Mesenteric fat pad (tissue), 1 donor: Measurements from ENCODE around the gene TFAP2D. TPM values are rescaled to one million over a fixed set of nuclear protein-coding genes. Genes with fewer than 3 reads are reported as not detected.

Source experiments
- DNase-seq: peaks from one replicate; pipeline ENCODE4 v3.0.0-alpha.2; 2020; ENCODE audit warnings: low spot score
- long read RNA-seq: library from polyadenylated mRNA; unstranded; transcript quantifications from one replicate; pipeline ENCODE4 v2.0.0, GENCODE V29; 2020
- total RNA-seq: library from RNA; stranded (reverse); fragmentation: NEBNext Ultra II Directional; extraction: Animal tissue kit (Norgen Biotek cat#: 25700); gene quantifications from one replicate; pipeline ENCODE4 v1.2.1, GENCODE V29; 2021
- donor health status: DM: yes; HTN: yes; CAD: no.

The TFAP2D gene
- total RNA-seq = not detected
- long read RNA-seq = 0 reads

DNA sequence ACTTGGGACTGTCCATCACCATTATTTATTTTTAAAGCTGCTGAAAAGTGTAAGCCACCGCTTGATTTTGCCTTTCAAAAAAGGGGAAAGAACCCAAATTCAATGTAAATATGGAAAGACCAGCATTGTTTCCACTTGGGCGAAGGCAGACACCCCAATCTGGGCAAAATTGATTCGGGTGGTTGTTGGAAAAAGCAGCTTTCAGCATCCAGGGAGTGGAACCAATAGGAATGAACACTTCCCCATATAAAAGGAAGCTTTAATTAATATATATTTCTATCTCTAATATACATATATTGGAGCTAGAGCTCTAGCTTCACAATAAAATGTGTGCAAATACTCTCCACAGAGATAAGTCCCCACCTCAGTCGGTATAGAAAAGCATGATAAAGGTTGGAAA lies at the start of gene TFAP2D:
TSS of gene TFAP2D (plus strand) at position 301 of the 400 bp plus-strand sequence. CDS start 530 bp downstream, outside the sequence.
- no peak for DNase-seq

DNA sequence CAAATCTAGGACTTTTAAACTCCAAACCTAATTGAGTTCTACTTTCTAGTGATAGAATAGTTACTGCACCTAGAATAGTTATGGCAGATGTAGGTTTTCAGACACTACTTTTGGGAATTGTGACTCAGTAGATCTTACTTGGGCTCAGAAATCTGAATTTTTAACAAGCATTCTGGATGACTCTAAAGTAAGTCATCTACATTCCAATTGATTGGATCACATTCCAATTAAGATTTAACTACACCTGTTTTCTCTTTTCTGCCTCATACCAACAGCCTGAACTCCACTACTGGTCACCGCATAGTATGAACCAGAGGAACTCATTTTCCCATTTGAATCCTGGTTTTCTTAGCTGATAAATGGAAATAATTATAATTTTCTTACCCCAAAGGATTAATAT lies 49.5 kb upstream of the TFAP2D start:
- DNase-seq = no peak

DNA sequence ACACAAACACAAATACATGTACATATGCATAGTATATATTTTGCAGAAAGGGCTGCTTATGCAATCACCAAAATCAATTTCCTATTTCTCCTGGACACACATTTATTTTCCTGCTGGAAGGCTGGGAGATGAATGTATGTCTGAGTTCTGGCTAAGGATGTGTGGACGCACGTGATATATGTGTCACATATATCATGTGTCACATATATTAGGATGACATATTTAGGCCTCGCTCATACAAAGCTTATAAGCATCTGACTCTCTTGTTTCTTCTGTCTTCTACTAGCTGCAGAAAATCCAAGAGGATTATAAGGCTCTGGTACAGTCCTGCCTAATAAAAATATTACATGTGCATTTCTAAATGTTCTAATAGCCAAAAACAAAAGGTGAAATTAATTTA lies 47.2 kb upstream of the TFAP2D start:
- DNase-seq = no peak

DNA sequence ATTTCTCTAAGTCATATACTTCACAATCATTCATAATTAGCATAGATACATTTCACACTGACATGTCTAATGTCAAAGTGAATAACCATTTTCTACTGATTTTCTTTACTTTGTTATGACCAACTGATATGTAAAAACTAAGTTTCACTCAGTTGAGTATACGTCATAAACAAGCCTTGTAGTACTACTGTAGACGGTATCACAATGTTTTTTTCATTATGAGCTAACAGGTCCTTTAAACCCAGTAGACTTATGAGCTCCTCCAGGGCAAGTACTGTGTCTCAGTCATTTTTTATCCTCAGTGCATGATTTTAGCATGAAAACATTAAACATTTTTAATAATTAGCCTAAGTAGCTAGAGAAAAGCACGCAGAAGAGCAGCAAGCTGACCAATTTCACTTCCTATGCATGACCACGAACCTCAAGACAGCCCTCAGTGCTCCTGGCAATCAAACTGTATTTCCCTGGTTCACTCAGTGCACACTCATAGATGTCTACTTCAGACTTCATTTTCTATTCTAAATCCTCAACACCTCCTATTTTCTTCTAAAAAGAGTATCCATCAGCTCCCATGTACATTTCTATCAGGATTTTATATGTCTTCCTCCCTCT lies 32.0 kb upstream of the TFAP2D start:
- DNase-seq = no peak

DNA sequence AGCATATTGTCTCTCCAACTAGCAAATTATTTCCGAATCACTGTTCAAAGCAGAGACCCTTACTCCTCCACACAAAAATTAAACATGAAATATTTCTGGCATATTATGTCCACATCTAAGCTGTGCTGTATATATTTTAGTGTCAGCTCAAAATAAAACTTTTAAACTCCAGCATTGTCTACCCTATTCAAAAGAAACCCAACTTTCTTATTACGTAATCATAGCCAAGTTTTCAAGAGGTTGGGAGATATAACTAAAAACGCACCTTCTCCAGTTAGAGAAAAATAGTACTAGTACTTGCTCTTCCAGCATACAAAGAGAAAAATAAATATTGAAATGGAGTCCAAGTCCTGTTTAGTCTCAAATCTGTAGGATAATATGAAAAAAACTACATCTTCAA lies 24.1 kb upstream of the TFAP2D start:
- DNase-seq = no peak

DNA sequence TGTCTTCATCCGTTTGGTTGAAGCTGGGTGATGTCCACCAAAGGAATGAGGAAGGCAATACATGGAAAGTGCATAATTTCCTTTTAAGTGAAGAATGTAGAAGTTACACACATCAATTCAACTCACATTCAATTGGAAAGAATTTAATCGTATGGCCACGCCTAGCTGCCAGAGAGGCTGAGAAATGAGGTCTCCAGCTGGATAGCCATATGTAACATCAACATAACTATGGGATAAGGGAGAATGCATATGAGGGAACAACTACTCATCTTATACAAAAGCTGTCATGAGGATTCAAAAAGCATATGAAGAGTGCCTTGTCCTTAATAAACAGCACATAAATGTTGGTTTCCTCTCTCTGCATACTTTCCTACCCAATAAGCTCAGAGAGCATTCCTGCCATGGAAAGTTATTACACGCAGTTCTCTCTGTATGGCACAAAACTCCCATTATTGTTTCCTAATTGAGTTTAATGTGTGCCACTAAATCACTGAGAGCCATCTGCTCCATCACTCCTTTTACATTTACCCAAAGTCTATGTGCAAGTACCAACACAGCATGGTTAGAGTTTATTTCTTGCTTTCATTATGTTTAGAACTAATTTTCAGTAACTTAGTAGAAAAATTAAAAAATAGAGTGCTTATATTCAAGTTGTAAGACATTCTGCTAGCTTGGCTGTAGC lies 21.4 kb upstream of the TFAP2D start:
- no peak for DNase-seq

DNA sequence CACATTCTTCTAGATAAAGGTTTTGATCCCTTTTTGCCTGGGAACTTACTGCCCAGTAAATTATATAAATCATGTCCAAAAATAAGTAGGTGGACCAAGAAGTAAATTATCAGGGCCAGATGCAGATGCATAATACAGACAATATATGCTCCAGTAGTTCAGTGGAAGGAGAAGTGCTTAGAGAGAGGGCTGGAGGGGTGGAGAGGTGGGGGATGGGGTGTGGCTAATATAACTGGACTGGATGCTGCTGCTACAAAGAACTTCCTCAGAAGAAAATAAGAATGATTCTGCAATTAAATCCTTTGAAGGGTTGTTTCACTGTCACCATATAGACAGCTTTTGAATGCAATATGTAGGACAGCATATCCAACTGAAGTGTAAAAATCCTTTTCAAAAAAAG lies 14.8 kb upstream of the TFAP2D start:
- DNase-seq = no peak

DNA sequence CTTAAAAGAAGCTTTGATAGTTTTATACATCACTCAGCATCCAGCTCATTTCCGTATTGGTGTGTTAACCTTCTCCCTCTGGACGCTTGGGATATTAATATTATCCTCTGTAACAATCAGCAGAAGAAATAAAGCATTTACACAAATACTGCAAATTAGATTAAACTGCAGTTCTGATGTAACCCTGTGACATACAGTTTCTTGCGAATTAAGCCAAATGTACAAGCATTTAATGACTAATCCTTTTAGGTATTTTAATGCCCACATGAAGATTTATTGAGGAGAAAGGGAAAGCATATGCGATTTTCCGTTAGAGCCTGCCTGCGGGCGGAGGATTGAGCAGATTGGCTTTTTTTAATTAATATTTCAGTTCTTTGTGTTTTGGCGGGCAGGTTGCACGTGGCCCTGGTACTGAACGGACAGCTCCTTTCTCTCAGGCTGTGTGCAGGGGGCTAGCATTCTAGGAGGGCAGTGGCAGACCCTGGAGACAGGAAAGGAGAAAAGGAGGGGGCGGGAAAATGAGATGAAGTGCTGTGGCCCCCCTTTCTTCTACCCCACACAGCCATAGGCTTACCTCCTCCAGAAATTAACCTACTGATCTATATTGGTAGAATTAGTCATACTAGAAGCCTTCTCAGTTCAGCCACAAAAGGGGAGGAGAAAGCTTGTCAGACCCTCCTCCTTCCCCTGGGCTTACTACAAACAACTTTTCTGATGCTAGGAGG lies 14.1 kb upstream of the TFAP2D start:
- DNase-seq = no peak

DNA sequence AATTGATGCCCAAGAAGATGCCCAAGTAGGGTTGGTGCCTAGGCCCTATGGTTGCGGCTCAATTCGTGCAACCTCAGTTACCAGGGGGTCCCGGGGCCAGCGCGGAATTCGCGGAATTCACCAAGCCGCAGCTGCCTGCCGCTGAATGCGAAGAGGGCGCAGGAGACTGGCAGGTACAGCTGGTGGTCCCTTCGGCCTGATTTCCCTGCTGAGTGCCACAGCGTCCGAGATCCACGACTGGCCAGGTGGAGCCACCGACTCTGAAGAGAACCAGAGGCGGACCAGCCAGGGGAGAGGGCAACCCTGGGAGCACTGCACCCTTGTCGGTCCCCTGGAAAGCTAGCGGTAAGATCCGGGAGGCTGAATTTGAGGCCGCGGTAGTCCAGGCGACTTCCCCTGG lies 6.8 kb upstream of the TFAP2D start:
- DNase-seq = no peak

DNA sequence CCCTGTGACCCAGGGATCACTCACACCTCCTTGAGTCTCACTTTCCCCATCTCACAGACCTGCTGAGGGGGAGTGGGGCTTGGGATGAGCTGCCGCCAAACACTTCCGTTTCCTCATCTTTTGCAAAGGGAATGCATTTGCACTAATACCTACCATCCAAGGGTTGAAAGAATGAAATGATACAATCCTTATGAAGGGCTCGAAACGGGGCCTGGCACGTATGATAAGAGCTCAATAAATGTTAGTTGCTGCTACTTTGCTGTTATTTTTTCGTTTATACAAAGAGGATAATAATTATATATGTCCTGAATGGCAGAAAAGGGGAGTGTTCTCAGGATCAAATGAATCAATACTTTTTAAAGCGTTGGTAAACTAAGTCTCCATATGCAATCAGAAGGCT lies 6.1 kb upstream of the TFAP2D start:
- DNase-seq = no peak

DNA sequence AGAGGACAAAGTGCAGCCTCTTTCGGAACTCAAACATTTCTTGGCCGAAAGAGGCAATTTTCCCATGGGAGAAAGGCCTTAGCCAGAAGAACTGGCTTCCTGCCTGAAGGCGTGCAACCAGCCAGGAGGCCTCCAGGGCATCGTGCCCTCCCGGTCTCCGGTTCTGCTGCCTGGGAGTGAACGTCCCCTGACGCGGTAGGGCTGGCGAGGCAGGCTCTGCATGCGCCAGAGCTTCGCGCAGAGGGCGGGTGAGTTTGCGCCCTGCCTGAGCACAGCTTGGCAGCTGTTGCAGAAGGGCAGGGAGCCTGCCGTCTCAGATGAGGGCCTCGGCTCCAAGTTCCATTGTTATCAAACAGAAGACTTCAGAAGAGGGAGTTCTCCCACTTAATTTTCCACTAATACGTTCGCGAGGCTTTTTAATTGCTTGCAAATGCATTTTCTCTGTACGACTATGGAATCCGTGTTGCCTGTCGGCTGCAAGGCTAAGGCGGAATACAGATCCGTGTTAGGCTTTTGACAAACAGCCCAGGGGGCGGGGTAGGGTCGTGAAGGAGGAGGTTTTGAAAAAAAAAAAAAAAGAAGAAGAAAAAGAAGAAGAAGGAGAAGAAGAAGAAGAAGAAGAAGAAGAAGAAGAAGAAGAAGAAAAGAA lies 5.5 kb upstream of the TFAP2D start:
- DNase-seq = no peak

DNA sequence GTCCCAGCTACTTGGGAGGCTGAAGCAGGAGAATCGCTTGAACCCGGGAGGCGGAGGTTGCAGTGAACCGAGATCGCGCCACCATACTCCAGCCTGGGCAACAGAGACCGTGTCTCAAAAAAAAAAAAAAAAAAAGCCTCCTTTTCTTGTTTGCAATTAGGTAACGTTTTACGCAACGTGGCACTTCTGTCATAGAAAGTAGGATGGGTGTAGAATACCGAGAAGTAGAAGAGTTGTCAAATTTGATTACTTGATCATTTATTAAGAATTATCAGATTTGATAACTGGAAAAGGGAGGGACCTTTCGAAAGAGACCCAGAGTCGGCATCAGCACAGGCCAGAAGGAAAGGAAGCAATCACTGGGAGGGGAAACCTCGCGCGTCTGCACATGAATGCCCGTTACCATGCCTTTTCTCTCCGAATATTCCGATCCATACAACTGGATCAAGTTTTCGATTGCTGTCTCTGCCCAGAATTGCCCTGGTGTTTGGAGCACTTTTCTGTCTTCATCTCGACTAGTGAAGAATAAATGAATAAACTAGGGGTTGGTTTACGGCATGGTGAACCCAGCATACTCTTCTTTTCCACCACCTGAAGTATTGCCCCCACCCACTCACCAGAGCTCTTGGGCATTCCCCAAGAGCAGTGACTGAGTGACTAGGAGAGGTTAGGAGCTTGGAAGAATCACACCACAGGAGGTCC lies 4.5 kb upstream of the TFAP2D start:
- no peak for DNase-seq

DNA sequence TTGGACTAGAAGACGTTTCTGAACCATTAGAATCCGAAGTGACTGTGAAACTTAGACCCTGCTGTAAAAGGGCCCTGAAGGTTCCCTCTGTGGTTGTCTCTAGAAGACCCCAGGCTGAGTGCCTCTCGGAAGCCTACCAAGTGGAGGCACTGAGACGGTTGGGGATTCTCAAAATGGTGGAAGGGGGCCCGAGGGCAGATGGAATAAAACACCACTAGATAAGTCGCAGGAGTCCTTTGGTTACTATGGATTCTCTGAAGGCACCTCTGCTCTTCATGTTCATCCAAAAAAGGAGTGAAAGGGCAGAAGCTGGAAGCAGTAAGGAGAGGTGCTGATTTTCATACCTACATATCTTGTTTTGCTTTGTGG lies 4.0 kb upstream of the TFAP2D start:
- no peak for DNase-seq

DNA sequence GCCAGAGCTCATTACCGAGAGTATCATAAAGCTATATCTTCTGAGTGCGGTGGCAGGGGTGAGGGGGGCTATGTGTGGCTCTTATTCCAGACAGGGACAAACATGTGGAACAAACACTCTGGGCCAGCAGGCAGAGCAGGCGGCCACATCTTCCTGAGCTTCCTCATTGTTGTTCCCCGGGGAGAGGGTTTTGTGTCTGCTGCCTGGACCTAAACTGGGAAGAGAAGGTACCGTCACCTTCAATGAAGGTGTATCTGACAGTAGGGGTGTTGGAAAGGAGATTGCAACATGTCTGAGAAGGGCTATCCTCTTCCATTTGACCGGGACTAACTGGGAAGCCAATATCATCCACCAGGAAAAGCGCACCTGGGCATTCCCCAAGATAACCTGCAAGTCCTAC lies 1.6 kb upstream of the TFAP2D start:
- no peak for DNase-seq

DNA sequence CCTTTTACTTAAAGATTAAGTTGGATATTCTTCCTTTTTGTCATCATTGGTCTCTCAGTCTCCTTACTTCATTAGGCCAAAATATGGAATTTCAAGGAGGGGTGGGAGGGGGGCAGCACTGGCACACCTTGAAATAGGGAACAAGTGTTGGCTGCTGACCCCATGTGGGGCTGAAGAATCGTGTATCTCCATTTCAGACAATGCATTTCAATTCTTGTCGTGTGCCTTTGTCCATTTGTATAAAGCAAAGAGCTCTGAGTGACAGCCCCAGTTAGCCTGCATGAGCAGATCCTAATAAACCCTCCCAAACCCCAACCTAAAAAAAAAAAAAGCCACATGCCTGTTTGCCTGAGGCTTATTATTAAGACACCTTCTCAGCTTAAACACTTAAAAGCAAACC lies 1.0 kb upstream of the TFAP2D start:
- no peak for DNase-seq

DNA sequence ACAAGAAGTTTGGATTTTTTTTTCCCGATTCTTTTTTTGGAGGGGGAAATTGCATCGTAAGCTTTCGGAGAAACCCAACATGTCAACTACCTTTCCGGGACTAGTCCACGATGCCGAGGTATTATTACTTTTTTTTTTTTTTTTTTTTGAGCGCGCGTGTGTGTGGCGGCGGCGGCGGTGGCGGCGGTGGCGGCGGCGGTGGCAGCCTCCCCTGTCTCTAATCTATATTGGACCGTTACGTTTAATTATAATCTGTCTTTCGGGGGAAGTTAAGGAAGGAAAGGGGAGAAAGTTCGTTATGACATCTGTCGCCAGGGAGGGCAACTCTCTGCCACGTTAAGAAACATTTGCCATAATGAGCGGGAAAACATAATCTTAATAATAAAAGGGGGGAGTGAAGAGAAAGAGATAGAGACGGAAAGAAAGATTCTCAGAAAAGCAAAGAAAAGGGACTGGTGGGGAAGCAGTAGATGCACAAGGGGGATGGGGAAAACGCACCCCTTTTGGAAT lies 706 bp downstream of the TFAP2D start:
- DNase-seq = no peak

DNA sequence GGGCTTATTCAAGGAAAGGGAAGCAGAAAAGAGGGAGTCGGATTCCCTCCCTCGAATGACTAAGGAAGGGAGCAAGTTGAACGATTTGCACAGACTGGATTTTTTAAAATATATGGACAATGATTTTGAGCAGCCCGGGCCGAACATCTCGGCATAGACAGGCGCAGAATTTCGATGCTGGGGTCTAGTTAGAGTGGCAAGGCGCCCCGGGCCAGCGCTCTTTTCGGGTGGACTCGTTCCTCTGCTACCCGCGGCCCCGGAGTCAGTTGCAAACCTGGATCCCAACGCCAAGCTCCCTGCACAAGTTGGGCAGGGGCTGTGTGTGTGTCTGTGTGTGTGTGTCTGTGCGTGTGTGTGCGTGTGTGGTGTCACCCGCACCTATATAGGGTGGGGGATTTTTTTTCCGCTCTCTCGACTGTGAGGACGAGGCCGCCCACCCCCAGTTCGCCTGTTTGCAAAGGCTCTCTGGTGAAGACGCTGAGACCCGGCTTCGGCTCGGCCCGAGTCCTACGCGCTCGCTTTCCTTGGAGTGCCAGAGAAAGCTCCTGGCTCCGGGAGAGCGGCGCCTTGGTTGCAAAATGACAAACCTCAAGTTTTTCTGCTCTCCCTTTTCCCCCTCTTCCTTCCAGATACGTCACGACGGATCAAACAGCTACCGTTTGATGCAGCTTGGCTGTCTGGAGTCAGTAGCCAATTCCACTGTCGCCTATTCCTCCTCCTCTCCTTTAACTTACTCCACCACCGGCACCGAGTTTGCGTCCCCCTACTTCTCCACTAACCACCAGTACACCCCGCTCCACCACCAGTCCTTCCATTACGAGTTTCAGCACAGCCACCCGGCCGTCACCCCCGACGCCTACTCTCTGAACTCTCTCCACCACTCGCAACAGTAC lies 1.4 kb downstream of the TFAP2D start:
- no peak for DNase-seq

DNA sequence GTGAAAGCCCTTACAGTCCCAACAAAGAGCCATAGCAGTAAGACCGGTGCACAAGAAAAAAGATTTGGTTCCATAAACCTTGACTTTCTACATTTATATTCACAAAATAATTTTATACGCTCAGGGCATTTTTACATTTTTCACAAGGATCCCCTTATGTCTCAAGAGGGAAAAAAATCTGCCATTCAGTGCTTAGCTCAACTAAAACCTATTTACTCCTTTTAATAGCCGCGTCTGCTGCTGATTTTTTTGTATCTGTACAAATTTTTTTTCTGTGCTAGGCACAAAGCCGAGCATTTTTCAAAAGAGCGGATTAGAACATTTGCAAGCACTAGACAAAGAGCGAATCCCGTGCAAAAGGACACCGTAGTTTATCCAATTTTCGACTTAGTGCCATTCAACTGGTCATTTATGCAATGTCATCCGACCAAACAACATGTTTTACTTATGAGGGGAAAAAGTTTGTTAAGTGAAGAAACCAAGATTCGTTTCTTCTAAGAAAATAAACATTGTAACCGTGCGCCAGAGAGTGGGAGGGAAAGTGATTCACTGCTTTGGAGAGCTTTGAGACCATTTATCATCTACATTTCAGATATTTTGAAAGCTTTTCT lies 3.7 kb downstream of the TFAP2D start:
- no peak for DNase-seq

DNA sequence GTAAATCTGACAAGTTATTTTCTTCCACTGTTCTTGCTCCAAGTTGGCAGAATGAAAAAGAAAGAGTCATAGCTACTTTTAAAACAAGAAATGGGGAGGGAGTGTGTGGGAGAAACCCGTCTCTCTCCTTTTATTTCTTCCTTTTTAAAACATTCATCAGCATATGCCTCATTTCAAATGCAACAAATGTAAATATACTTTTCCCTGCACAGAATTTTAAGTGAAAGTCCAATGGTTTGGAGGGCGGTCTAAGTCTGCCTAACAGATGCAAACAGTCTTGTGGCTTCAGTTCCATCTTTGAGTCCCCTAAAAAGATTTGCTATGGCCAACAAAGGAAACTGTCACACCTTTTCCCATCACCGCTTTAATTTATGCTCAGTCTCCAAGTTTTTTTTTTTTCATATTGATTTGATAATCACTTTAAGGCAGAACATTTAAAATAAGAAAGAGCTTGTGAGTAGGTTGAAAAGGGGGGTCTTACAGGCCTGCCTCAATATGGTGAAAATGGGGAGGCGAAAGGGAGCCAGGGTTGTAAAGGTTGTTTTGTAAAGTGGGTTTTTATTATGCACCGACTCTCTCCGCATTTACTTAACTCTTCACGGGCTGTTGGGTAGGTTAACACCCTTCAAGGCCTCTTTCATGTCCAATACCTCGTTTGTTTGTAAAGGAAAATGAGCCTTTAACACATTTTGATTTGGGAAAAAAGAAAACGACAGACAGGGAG lies 4.6 kb downstream of the TFAP2D start:
- DNase-seq = no peak
